B cell (primary cell): ENCODE measurements around the gene BNIP3. TPM values are rescaled to one million over a fixed set of nuclear protein-coding genes. Genes with fewer than 3 reads are reported as not detected.

Experiments
- ATAC-seq: fragments of 200-7000 bp; cut with Tn5 transposase; one replicate; pipeline ENCODE4 v1.10.0; 2021; ENCODE audit warnings: low read depth, mild to moderate bottlenecking, moderate number of reproducible peaks, moderate library complexity
- CTCF ChIA-PET: fragments of 350-600 bp; sonication (Branson Sonifier 250); formaldehyde crosslinking; loops from one replicate; lab custom pipeline; 2021; ENCODE audit warnings: antibody characterized with exemption, inconsistent platforms; lab: Charles Lee
- POLR2A ChIA-PET: fragments of 350-600 bp; sonication (Branson Sonifier 250); formaldehyde crosslinking; loops from one replicate; lab custom pipeline; 2021; ENCODE audit warnings: antibody characterized with exemption; lab: Charles Lee
- DNase-seq: peaks from one replicate; pipeline ENCODE4 v3.0.0; 2013
- H2AFZ ChIP-seq: 2 replicates; pipeline ENCODE4 v1.6.1; 2012; ENCODE audit warnings: mild to moderate bottlenecking, low read depth, low read length; ENCODE audit not compliant: insufficient read depth, poor library complexity, severe bottlenecking
- H3K27ac ChIP-seq, 2 donors: 1 replicate in 1 of 2; 2 replicates in 1 of 2; pipeline ENCODE4 v1.5.1; 2012 to 2013; ENCODE audit warnings: low read length in 2 of 2, mild to moderate bottlenecking in 2 of 2, moderate library complexity in 1 of 2
- H3K27me3 ChIP-seq, 4 experiments: fragments of 200-600 bp in 1 of 4; sonication (generic) in 1 of 4; replicated peaks in 1 of 4; 1 replicate in 2 of 4; 2 replicates in 2 of 4; pipeline versions ENCODE4 v1.6.1 to v1.7.0; 2013 to 2016; ENCODE audit warnings: low read length in 3 of 4, mild to moderate bottlenecking in 2 of 4, mixed read lengths in 1 of 4, moderate library complexity in 1 of 4; ENCODE audit not compliant: insufficient read depth in 4 of 4, control insufficient read depth in 3 of 4; ENCODE audit errors: control extremely low read depth in 1 of 4
- H3K36me3 ChIP-seq, 2 experiments: replicated peaks in 1 of 2; 1 replicate in 1 of 2; 2 replicates in 1 of 2; pipeline versions ENCODE4 v1.6.1 to v1.7.1; 2013; ENCODE audit warnings: low read length in 1 of 2; ENCODE audit not compliant: insufficient read depth in 2 of 2, control insufficient read depth in 1 of 2; ENCODE audit errors: control extremely low read depth in 1 of 2, extremely low read depth in 1 of 2
- H3K4me1 ChIP-seq, 2 donors: fragments of 200-600 bp in 1 of 2; sonication (generic) in 1 of 2; 1 replicate in 1 of 2; 2 replicates in 1 of 2; pipeline versions ENCODE4 v1.5.1 to v1.6.1; 2013 to 2017; ENCODE audit warnings: low read length in 2 of 2; ENCODE audit not compliant: control insufficient read depth in 2 of 2, insufficient read depth in 2 of 2
- H3K4me2 ChIP-seq: replicated peaks from 2 replicates; pipeline ENCODE3; 2012; ENCODE audit warnings: mild to moderate bottlenecking, low read depth, low read length; ENCODE audit not compliant: poor library complexity, severe bottlenecking
- H3K4me3 ChIP-seq, 5 experiments: fragments of 200-600 bp in 1 of 5; sonication (generic) in 1 of 5; 1 replicate in 3 of 5; 2 replicates in 2 of 5; pipeline versions ENCODE4 v1.5.1 to v1.7.0; 2011 to 2016; ENCODE audit warnings: low read length in 4 of 5, mild to moderate bottlenecking in 4 of 5, low read depth in 2 of 5, control low read depth in 1 of 5, moderate library complexity in 1 of 5; ENCODE audit not compliant: insufficient read depth in 1 of 5; ENCODE audit errors: control extremely low read depth in 1 of 5, extremely low read depth in 1 of 5
- H3K79me2 ChIP-seq: fragments of 200-600 bp; sonication (generic); one replicate; pipeline ENCODE4 v1.6.0; 2016; ENCODE audit warnings: low read length; ENCODE audit not compliant: control insufficient read depth, insufficient read depth
- H3K9ac ChIP-seq: fragments of 200-600 bp; sonication (generic); 2 replicates; pipeline ENCODE4 v1.6.1; 2017; ENCODE audit warnings: mild to moderate bottlenecking, low read length, moderate library complexity
- H3K9me3 ChIP-seq, 3 donors: one replicate each; pipeline versions ENCODE4 v1.6.1 to v1.7.1; 2013; ENCODE audit warnings: low read length in 2 of 3; ENCODE audit not compliant: control insufficient read depth in 2 of 3, insufficient read depth in 1 of 3; ENCODE audit errors: control extremely low read depth in 1 of 3
- H4K20me1 ChIP-seq: 2 replicates; pipeline ENCODE4 v1.6.0; 2012; ENCODE audit warnings: mild to moderate bottlenecking, low read length; ENCODE audit not compliant: insufficient read depth, control insufficient read depth, poor library complexity, severe bottlenecking
- H3K27ac Mint-ChIP-seq: one replicate; pipeline ENCODE4 v1.8.0; 2021; ENCODE audit warnings: mixed read lengths
- H3K27me3 Mint-ChIP-seq: one replicate; pipeline ENCODE4 v1.8.0; 2021; ENCODE audit warnings: mixed read lengths
- H3K4me1 Mint-ChIP-seq: one replicate; pipeline ENCODE4 v1.8.0; 2021; ENCODE audit warnings: mixed read lengths
- H3K4me3 Mint-ChIP-seq: one replicate; pipeline ENCODE4 v1.8.0; 2021; ENCODE audit warnings: mixed read lengths
- H3K9me3 Mint-ChIP-seq: one replicate; pipeline ENCODE4 v1.8.0; 2022; ENCODE audit warnings: mixed read lengths; ENCODE audit not compliant: insufficient read depth
- EZH2 ChIP-seq: IDR thresholded peaks from 2 replicates; pipeline ENCODE4 v1.6.1; 2012; ENCODE audit warnings: borderline replicate concordance, low read depth, mild to moderate bottlenecking, moderate library complexity, low read length; ENCODE audit not compliant: insufficient read depth, poor library complexity, severe bottlenecking
- WGBS: methylation state at CpG from one replicate; pipeline ENCODE4 v1.1.5; 2013; ENCODE audit warnings: missing lambda C conversion rate; ENCODE audit not compliant: insufficient coverage; 5-methylcytosine and 5-hydroxymethylcytosine counted together
- intact Hi-C: fragments of 100-400 bp; cut with micrococcal nuclease; formaldehyde crosslinking; loops from one replicate; pipeline ENCODE4 v1.10.0; 2022
- polyA plus RNA-seq: library from polyadenylated mRNA; depleted of rRNA; stranded (reverse); fragments of >200 nt; gene quantifications from 2 replicates; pipeline ENCODE4 v1.2.3, GENCODE V29; 2012
- total RNA-seq, 2 donors: library from RNA; stranded (reverse); fragments of 120-200 nt in 1 of 2; gene quantifications; 1 replicate in 1 of 2; 2 replicates in 1 of 2; pipeline versions ENCODE4 v1.2.3 to v1.2.4, GENCODE V29; 2013 to 2022
- TF ChIP-seq, protein P1 (sequence below): fragments of 200-600 bp; IDR thresholded peaks from one replicate; pipeline ENCODE4 v1.8.0; 2022; ENCODE audit warnings: antibody characterized with exemption, mild to moderate bottlenecking

BNIP3 gene
- total and polyA plus RNA-seq, 2 donors (not counting 1 experiment from before 2014, with no cell fraction given), result 7.1 to 10.9 TPM

DNA sequence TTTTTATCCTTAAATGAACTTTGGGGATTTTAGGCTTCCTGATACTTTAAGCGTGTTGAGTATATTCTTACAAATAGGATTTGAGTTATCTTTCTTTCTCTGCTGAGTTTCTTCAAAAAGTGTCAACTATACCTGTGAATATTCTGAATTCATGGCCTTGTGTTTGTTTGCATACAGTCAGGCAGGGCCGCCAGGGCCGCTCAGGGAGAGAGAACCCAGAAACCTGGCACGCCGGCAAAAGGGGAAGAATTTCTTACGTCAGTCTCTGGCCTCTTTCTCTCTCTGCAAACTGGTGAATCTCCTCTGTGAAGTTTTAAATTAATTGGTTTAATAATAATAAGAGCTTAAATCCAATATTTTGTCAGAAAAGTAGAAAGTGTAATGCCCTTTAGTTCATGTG, 29.3 kb upstream of the BNIP3 start:
- H3K27me3 Mint-ChIP-seq, result peaks cover 23% of the 10 kb centered on the region

DNA sequence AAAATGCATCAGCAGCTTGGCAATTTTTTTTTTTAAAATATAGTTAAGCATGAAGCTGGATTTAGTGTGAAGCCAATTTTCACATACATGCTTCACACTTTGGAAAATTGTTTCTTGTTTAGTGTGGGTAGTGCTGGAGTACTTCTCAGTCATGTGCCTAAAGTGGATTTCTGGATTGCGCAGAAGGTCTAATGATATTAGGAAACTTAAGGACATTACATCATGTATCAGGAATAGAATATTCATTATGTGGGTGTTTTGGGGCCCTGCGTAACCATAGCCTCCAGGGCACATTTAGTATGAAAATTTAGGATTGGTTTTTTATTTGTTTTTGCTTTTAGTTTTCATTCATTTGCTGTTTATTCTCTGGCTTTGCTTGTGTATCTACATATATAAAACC, 28.8 kb upstream of the BNIP3 start:
- H3K4me2 ChIP-seq, result no peak overlapping the region
- Mint-ChIP-seq H3K27me3 (peaks cover 23% of the 10 kb centered on the region), H3K27ac (no peak overlapping the region), H3K4me1 (no peaks in the 10 kb centered on the region), H3K4me3 (no peak overlapping the region), H3K9me3 (no peaks in the 10 kb centered on the region)
- H3K79me2 ChIP-seq, result no peaks in the 10 kb centered on the region
- intact Hi-C loops, result no loop called here
- TF ChIP-seq, protein P1, sequence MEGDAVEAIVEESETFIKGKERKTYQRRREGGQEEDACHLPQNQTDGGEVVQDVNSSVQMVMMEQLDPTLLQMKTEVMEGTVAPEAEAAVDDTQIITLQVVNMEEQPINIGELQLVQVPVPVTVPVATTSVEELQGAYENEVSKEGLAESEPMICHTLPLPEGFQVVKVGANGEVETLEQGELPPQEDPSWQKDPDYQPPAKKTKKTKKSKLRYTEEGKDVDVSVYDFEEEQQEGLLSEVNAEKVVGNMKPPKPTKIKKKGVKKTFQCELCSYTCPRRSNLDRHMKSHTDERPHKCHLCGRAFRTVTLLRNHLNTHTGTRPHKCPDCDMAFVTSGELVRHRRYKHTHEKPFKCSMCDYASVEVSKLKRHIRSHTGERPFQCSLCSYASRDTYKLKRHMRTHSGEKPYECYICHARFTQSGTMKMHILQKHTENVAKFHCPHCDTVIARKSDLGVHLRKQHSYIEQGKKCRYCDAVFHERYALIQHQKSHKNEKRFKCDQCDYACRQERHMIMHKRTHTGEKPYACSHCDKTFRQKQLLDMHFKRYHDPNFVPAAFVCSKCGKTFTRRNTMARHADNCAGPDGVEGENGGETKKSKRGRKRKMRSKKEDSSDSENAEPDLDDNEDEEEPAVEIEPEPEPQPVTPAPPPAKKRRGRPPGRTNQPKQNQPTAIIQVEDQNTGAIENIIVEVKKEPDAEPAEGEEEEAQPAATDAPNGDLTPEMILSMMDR, result no peak
- no peak for TF ChIP-seq EZH2
- no peaks in the 10 kb centered on the region for H4K20me1 ChIP-seq
- H3K4me3 ChIP-seq, result no peak overlapping the region
- DNase-seq (no peak), ATAC-seq (no peak)
- H3K9ac ChIP-seq, result no peak overlapping the region
- H3K4me1 ChIP-seq, result no peaks in the 10 kb centered on the region
- ChIA-PET POLR2A (no interaction called here), CTCF (interaction anchor here (0.8 to 1.0 kb wide), 2 partner anchors 12 to 343 kb away, joined by 3 read pairs; no protein-coding TSS in a partner anchor)
- H3K27me3 ChIP-seq, result peaks cover 0 to 2% (median 0%) of the 10 kb centered on the region in 4 experiments
- no peak overlapping the region for H3K27ac ChIP-seq
- peaks cover 0 to under 1% (median 0%) of the 10 kb centered on the region in 3 donors for H3K9me3 ChIP-seq
- no peak overlapping the region for H2AFZ ChIP-seq
- no peaks in the 10 kb centered on the region for H3K36me3 ChIP-seq
- no CpG with 5 or more reads among the region's 2 CpGs for WGBS

More for the DNA sequence above, 29.3 kb upstream of the BNIP3 start:
- Histone ChIP-seq H4K20me1 (no peaks in the 10 kb centered on the region), H3K36me3 (no peaks in the 10 kb centered on the region), H3K9ac (no peak overlapping the region), H3K27me3 (peaks cover 0 to 2% (median 0%) of the 10 kb centered on the region in 4 experiments), H3K4me1 (no peaks in the 10 kb centered on the region), H3K27ac (no peak overlapping the region), H3K4me2 (no peak overlapping the region), H2AFZ (no peak overlapping the region), H3K79me2 (no peaks in the 10 kb centered on the region), H3K4me3 (no peak overlapping the region), H3K9me3 (no peaks in the 10 kb centered on the region)
- no peak for TF ChIP-seq EZH2
- H3K4me1 Mint-ChIP-seq, result no peaks in the 10 kb centered on the region
- CTCF ChIA-PET, result interaction anchor here (0.8 kb wide), 1 partner anchor 12 kb away, joined by 3 read pairs; no protein-coding TSS in a partner anchor
- intact Hi-C loops, result no loop called here
- ATAC-seq, result no peak
- no peak for DNase-seq
- H3K27ac Mint-ChIP-seq, result no peak overlapping the region
- WGBS, result 87% methylated on average over 3 of the region's 6 CpGs
- no peak overlapping the region for H3K4me3 Mint-ChIP-seq
- H3K9me3 Mint-ChIP-seq, result no peaks in the 10 kb centered on the region
- POLR2A ChIA-PET, result no interaction called here
